HG03095 (cell line): Measurements from ENCODE around the gene KRT16.
"Not testable (repeated sequence)": the region's sequence is repeated elsewhere in the genome, so short reads cannot be mapped to it uniquely, and the experiment has no call there.

ENCODE experiments used
- ATAC-seq: cut with Tn5 transposase; IDR thresholded peaks from one replicate; pipeline ENCODE4 v1.9.1; 2021; ENCODE audit warnings: moderate library complexity; ENCODE audit not compliant: unreplicated experiment

The KRT16 gene

GRCh38 chr17:41612376-41613160, at the start of gene KRT16:
Gene KRT16 (minus strand): TSS chr17:41612767. CDS start chr17:41612688, 79 bp downstream.
- not testable (repeated sequence) for ATAC-seq

GRCh38 chr17:41660221-41660711, 47.7 kb upstream of the KRT16 start:
- ATAC-seq, result no peak

- ATAC-seq, result no peak
Measured at GRCh38 chr17:41659427-41660212, 47.1 kb upstream of the KRT16 start.

DNA sequence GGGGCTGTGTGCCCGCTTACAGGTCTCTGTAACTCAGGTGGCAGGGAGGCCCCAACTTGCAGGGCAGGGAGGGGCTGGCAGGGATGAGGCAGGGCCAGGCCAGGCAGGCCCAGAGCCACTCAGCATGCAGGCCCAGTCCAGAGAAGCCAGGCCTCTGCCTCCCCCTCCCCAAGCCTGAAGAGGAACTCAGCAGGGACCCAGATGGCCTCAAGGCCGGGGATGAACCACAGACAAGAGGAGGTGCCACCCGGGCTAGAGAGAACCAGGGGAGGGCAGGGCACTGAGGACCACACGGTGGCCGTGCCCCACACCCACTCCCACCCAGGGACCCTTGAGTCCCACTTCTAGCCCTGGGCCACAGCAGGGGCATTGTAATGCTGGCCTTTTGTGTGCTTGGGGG, 46.3 kb upstream of the KRT16 start:
- no peak for ATAC-seq

- no peak for ATAC-seq
Measured at GRCh38 chr17:41657936-41658335, 45.4 kb upstream of the KRT16 start.

GRCh38 chr17:41657176-41657754, 44.7 kb upstream of the KRT16 start:
- ATAC-seq, result no peak

DNA sequence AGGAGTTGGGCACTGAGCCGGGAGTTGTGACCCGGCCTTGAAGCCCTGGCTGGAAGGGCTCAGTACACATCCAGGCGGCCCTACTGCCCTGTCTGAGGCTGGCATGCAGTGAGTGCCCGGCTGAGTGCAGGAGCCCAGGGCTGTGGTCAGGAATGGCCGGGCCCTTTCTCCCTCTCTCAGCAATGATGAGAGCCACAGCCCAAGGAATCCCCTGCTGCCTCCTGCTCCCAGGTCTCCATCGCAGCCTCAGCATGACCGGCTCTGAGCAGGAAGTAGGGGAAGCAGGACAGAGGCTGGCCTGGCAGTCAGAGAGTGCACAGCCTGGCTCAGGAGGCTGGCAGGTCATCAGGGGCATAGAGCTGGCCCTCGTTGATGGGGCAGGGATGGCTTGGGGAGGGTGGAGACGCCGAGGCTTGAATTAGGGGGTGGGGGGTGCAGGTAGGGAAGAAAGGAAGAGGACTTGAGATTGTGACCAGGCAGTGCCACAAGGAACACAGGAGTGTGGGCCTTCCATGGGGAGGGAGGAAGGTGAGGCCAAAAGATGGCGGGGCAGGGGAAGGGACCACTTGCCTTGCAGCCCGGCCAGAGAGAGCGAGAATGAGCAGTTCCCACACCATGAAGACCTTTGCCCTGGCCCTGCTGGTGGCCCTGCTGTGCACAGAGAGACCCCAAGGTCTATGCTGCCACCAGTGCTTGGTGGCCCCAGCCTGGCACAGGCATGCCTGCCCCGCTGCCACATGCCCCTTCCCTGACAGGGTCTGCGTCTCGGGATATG, 43.9 kb upstream of the KRT16 start:
- no peak for ATAC-seq

DNA sequence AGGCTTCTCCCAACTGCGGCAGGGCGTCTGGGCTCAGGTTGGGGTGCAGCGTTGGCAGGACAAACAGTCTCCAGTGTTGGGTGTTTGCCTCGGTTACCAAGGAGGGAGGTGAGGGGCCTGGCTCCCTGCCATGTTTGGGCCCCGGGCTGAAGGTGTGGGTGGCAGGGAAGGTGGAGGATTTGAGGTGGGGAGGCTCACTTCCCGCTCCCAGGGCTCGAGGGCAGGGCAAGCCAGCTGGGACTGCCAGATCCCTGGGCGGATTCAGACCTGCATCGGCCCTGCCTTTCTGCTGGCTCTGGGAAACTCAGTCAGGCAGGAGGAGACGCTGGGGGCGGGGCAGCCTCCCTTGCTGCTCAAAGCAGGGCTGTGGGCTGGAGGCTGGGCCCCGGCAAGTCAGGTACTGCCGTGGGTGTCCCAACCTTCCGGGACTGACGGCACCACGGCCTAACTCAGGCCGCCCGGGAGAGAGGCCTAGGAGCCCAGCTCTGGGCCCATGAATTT, 43.1 kb upstream of the KRT16 start:
- ATAC-seq, result no peak

GRCh38 chr17:41654678-41655607, 42.4 kb upstream of the KRT16 start:
- no peak for ATAC-seq

GRCh38 chr17:41653892-41654677, 41.5 kb upstream of the KRT16 start:
- no peak for ATAC-seq

- no peak for ATAC-seq
Measured at GRCh38 chr17:41653421-41653820, 40.9 kb upstream of the KRT16 start.

DNA sequence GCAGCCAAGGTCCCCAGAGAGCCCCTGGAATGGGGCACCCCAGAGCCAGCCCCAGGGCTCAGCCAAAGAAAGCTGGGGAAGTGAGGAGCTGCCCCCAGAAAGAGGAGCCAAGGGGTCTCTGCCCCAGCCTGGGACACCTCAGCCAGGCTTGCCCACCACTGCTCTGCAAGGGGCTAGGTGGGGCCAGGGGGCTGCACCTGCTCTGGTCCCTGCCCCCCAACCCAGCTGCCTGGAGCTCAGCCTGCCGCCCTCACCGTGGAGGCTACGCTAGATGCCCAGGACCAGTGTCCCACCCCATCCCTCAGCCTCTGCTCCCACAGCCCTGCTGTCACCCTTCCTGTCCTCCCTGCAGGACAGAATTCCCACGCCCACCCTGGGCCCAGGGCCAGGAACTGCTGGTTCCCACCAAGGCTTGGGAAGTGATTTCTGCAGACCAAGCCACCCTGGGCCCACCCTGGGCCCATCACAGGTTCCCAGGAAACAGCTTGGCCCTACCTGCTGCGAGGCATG, 39.9 kb upstream of the KRT16 start:
- no peak for ATAC-seq

- ATAC-seq, result no peak
Measured at GRCh38 chr17:41651625-41652460, 39.3 kb upstream of the KRT16 start.

DNA sequence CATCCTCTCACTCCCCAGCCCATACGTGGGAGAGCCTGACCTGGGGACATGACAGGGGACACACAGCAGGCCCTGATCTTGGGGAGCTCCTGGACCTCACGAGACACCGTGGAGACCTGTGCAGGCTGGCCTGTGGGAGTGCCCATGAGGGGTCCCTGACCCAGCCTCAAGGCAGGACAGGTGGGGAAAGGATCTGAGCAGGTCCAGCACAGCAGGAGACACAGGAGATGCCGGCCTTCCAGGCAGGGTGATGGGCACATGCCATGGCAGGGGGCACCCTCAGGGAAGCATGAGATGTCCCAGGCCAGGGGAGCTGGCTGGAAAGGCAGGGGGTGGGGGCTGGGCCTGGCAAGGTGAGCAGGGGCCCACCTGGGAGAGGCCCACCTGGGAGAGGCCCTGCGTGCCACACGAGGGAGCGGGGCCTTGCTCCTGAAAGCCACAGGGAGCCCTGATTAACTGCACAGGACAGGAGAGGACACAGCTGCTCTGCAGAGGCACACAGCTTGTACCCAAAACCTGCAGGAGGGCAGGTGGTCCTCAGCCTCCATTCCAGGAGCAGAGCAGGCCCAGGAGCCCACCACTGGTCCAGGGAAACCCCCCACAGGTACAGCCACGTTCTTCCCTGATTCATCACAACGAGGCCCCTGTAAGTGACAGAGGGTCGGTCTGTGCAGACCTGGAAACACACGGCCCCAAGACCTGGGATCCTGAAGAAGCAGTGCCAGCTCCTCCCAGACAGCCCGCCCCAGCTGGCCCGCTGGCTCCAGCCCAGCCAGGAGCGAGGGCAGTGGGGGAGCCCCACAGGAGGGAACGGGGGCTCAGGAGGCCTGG, 38.4 kb upstream of the KRT16 start:
- ATAC-seq, result no peak

GRCh38 chr17:41649923-41650519, 37.5 kb upstream of the KRT16 start:
- ATAC-seq, result no peak

- ATAC-seq, result no peak
Measured at GRCh38 chr17:41648411-41649195, 36.0 kb upstream of the KRT16 start.
